ENCODE measurements around the gene CCM2. TPM values are rescaled to one million over a fixed set of nuclear protein-coding genes. Genes with fewer than 3 reads are reported as not detected.

The CCM2 gene
- total RNA-seq, 4 donors from 2014 or later = 35.8 to 62.0 (median 51.9) TPM

DNA sequence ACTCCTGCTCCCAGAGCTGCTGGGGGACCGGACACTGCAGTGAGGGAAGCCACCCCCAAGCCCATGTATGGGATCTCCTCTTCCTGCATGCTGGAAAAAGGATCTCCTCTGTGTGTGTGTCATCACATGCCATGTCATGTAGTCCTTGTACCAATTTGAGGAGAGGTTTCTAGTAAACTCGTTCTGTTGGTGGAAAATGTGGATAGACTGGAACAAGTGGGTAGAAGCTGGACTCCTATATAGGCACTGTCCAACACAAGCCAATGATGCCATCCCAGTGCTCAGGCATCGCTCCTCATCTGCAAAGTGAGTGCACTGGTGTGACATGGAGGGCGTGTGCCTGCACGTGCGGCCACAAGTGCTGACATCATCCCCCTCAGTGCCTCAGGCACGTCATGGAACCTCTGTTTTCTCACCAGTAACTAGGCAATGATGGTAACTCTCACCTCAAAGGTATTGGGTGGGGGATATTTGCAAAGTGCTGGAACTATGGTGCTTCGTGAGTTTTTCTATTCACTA, 40.5 kb upstream of the CCM2 start:
- Histone ChIP-seq H3K4me1 (peaks cover 0 to 17% (median 10%) of the 10 kb centered on the region in 3 donors), H3K36me3 (no peaks in the 10 kb centered on the region), H3K9me3 (no peaks in the 10 kb centered on the region), H3K4me3 (no peak overlapping the region), H3K27me3 (peaks cover 58% of the 10 kb centered on the region), H3K27ac (no peak overlapping the region)
- no peak for ATAC-seq
- 55 to 57% methylated on average over 3 to 6 of the region's 8 CpGs for WGBS, 2 donors (ENCODE audit: low coverage in 1 of 2)
- TF ChIP-seq POLR2A (IDR thresholded peaks at IDR 0.05) = no peak
- TF ChIP-seq EP300 (IDR thresholded peaks at IDR 0.05) = no peak
- no peak for TF ChIP-seq POLR2AphosphoS5 (IDR thresholded peaks at IDR 0.05)
- TF ChIP-seq, protein P1, sequence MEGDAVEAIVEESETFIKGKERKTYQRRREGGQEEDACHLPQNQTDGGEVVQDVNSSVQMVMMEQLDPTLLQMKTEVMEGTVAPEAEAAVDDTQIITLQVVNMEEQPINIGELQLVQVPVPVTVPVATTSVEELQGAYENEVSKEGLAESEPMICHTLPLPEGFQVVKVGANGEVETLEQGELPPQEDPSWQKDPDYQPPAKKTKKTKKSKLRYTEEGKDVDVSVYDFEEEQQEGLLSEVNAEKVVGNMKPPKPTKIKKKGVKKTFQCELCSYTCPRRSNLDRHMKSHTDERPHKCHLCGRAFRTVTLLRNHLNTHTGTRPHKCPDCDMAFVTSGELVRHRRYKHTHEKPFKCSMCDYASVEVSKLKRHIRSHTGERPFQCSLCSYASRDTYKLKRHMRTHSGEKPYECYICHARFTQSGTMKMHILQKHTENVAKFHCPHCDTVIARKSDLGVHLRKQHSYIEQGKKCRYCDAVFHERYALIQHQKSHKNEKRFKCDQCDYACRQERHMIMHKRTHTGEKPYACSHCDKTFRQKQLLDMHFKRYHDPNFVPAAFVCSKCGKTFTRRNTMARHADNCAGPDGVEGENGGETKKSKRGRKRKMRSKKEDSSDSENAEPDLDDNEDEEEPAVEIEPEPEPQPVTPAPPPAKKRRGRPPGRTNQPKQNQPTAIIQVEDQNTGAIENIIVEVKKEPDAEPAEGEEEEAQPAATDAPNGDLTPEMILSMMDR (IDR thresholded peaks at IDR 0.05) = no peak

DNA sequence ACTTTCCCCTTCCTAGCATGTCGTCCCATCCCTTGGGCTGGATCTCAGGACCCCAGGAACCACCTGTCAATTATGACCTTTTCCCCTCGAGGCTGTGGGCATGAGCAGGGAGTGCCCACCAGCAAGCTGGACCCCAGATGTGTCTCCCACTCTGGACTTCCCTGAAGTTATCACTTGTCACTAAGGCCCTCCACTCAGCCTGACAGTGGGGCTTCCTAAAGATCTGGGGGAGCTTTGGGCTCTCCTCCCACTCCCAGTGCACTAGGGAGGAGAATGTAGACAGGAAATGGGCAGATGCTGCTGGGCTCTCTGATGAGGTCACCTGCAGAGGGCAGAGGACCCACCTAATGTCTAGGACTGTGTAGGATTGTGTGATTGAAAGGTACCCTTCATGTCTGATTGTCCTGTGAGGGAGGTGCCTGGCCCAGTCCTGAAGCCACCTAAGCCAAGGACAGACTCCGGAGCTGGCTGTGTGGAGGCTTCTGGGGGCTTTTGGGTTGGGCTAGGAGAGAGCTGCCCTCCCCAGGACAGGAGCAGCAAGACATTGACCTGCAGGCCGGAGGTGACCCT, 39.9 kb upstream of the CCM2 start:
- Histone ChIP-seq H3K27ac (no peak overlapping the region), H3K4me3 (no peak overlapping the region), H3K4me1 (peaks cover 0 to 17% (median 10%) of the 10 kb centered on the region in 3 donors), H3K9me3 (no peaks in the 10 kb centered on the region), H3K27me3 (peaks cover 58% of the 10 kb centered on the region), H3K36me3 (no peaks in the 10 kb centered on the region)
- ATAC-seq = no peak
- no CpG with 5 or more reads among the region's 4 CpGs for WGBS, 2 donors (ENCODE audit: low coverage in 1 of 2)
- no peak for TF ChIP-seq POLR2AphosphoS5 (IDR thresholded peaks at IDR 0.05)

DNA sequence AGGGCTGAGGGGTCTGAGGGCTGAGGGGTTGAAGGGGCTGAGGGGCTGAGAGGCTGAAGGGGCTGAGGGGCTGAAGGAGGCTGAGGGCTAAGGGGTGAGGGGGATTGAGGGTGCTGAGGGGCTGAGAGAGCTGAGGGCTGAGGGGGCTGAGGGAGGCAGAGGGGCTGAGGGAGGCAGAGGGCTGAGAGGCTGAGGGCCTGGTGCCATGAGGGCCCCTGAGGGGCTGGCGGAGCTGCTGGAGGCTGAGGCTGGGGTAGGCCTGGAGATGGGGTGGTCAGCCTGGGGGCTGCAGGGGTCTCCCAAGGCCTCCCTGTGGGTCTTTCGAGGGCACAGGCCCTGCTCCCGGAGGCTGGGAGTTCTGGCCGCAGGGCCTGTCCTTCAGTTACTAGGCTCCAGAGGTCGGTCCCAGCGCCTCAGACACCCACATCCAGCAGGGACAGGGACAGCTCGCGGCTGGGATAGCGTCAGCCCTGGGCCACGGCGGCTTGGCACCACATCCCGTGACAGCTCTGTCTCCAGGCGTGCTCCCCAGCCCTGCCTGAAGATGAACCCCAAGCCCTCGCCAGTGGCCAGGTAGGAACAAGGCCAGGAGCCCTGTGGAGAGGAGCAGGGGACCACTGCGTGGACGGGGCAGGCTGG, 38.0 kb upstream of the CCM2 start:
- Histone ChIP-seq H3K27ac (no peak overlapping the region), H3K36me3 (no peaks in the 10 kb centered on the region), H3K4me1 (peaks cover 0 to 17% (median 10%) of the 10 kb centered on the region in 3 donors), H3K4me3 (peak overlapping the region in 1 of 2 donors; percentile 54), H3K27me3 (peaks cover 48% of the 10 kb centered on the region), H3K9me3 (no peaks in the 10 kb centered on the region)
- TF ChIP-seq POLR2AphosphoS5 (IDR thresholded peaks at IDR 0.05) = no peak
- no peak for TF ChIP-seq POLR2A (IDR thresholded peaks at IDR 0.05)
- no peak for TF ChIP-seq EP300 (IDR thresholded peaks at IDR 0.05)
- TF ChIP-seq, protein P1 (IDR thresholded peaks at IDR 0.05) = no peak
- 100% methylated on average over 2 of the region's 16 CpGs; no CpG with 5 or more reads in 1 of the 2 donors for WGBS, 2 donors (ENCODE audit: low coverage in 1 of 2)
- ATAC-seq = no peak

DNA sequence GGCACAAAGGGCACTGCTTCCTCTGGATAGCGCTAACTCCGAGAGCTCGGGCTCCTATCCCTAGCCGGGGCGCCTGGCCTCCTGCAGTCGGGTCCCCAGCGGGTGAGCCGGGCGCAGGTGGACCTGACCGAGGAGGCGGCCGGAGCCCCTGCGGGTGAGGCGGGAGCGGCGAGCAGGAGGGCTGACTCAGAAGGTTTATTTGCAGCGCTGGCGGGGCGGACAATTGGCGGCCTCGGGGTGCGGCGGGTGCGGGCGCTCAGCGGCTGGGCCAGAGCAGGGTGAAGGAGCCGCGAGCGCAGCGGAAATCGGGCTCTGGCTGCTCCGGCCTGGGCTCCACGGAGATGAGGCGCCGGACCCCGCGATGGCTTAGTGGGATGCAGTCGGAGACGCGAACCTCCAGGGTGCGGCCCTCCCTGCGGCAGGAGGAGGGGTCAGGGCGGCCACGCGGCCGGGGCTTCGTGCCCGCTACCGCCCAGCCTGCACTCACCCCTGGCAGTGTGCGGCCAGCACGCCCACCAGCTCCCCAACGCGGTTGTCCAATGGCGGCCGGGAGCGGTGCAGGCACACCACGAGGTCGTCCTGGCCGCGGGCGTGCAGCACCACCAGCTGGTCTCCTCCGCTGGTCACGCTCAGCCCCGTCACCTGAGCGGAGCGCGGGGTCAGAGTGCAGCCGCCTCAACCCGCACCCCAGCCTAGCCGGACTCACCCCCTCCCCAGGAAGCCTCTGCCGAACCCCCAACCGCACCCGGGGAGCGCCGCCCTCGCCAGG, 37.3 kb upstream of the CCM2 start:
- Histone ChIP-seq H3K4me3 (peak overlapping the region; percentile 15 to 54), H3K27ac (peak overlapping the region in 1 of 4 donors; percentile 39)
- 0% methylated on average over 3 of the region's 76 CpGs; no CpG with 5 or more reads in 1 of the 2 donors for WGBS, 2 donors (ENCODE audit: low coverage in 1 of 2)

More for the DNA sequence above, 37.3 kb upstream of the CCM2 start:
- ATAC-seq = peak; percentile 71
- TF ChIP-seq EP300 (IDR thresholded peaks at IDR 0.05) = no peak
- TF ChIP-seq, protein P1 (IDR thresholded peaks at IDR 0.05) = peak in 1 of 4 experiments; percentile 29
- TF ChIP-seq POLR2AphosphoS5 (IDR thresholded peaks at IDR 0.05) = no peak
- H3K4me1 ChIP-seq = peaks cover 0 to 17% (median 10%) of the 10 kb centered on the region in 3 donors
- H3K27me3 ChIP-seq = peaks cover 48% of the 10 kb centered on the region
- H3K9me3 ChIP-seq = no peaks in the 10 kb centered on the region
- no peaks in the 10 kb centered on the region for H3K36me3 ChIP-seq
